OCI-LY7 (cell line): ENCODE data around the gene CPNE2. TPM values are rescaled to one million over a fixed set of nuclear protein-coding genes. Genes with fewer than 3 reads are reported as not detected.
A peak's percentile ranks its signal among the peaks of the same experiment; 100 is the strongest.

ENCODE experiments used
- BruUV-seq: library from RNA; stranded (reverse); fragments of 400-500 nt; replicated peaks from 2 replicates; lab custom pipeline; 2021; lab: Mats Ljungman, UMichigan
- CTCF ChIA-PET: fragments of 300-600 bp; sonication (Branson Sonifier 250); formaldehyde crosslinking; loops from one replicate; lab custom pipeline; 2022; ENCODE audit warnings: antibody characterized with exemption; ENCODE audit not compliant: unreplicated experiment; lab: Charles Lee
- POLR2A ChIA-PET: fragments of 300-600 bp; sonication (Branson Sonifier 250); formaldehyde crosslinking; loops from one replicate; lab custom pipeline; 2022; ENCODE audit warnings: antibody characterized with exemption; lab: Charles Lee
- DNase-seq: peaks from one replicate; pipeline ENCODE4 v3.0.0-alpha.2; 2015; ENCODE audit warnings: low spot score
- H2AFZ ChIP-seq: fragments of 200-600 bp; sonication (generic), shearing (Covaris generic); 2 replicates; pipeline ENCODE4 v1.6.1; 2014; ENCODE audit warnings: mild to moderate bottlenecking, antibody characterized with exemption, low read length, moderate library complexity
- H3K27ac ChIP-seq: fragments of 200-600 bp; sonication (generic); 2 replicates; pipeline ENCODE4 v1.5.1; 2014; ENCODE audit warnings: mixed run types, low read depth, mild to moderate bottlenecking, moderate library complexity, low read length, inconsistent platforms; ENCODE audit not compliant: poor library complexity, severe bottlenecking
- H3K36me3 ChIP-seq: fragments of 200-600 bp; sonication (generic); 2 replicates; pipeline ENCODE4 v1.6.1; 2014; ENCODE audit warnings: mild to moderate bottlenecking, antibody characterized with exemption, low read length, moderate library complexity, mixed read lengths; ENCODE audit not compliant: insufficient read depth
- H3K4me1 ChIP-seq: fragments of 200-600 bp; sonication (generic); 2 replicates; pipeline ENCODE4 v1.5.1; 2014; ENCODE audit warnings: mild to moderate bottlenecking, low read length; ENCODE audit not compliant: insufficient read depth, poor library complexity, severe bottlenecking
- H3K4me2 ChIP-seq: fragments of 200-600 bp; sonication (generic); 2 replicates; pipeline ENCODE4 v1.6.1; 2014; ENCODE audit warnings: mild to moderate bottlenecking, low read length
- H3K4me3 ChIP-seq: fragments of 200-600 bp; sonication (generic); 2 replicates; pipeline ENCODE4 v1.5.1; 2014; ENCODE audit warnings: mild to moderate bottlenecking, low read depth, low read length; ENCODE audit not compliant: poor library complexity, severe bottlenecking
- H3K79me2 ChIP-seq: fragments of 200-600 bp; sonication (generic); 2 replicates; pipeline ENCODE4 v1.6.1; 2016; ENCODE audit warnings: low read depth, mild to moderate bottlenecking, low read length, moderate library complexity, mixed read lengths; ENCODE audit not compliant: insufficient read depth
- H3K9me2 ChIP-seq: fragments of 200-600 bp; sonication (generic); 2 replicates; pipeline ENCODE4 v1.6.1; 2016; ENCODE audit warnings: mild to moderate bottlenecking, low read length, mixed read lengths; ENCODE audit not compliant: insufficient read depth
- H3K9me3 ChIP-seq: fragments of 200-600 bp; sonication (generic); 2 replicates; pipeline ENCODE4 v1.6.1; 2014; ENCODE audit warnings: mild to moderate bottlenecking, mixed run types, low read length, mixed read lengths
- H4K20me1 ChIP-seq: fragments of 200-600 bp; sonication (generic); 2 replicates; pipeline ENCODE4 v1.6.1; 2014; ENCODE audit warnings: mild to moderate bottlenecking, antibody characterized with exemption, low read length, moderate library complexity, mixed read lengths; ENCODE audit not compliant: insufficient read depth
- EZH2phosphoT487 ChIP-seq: fragments of 200-600 bp; sonication (generic); IDR thresholded peaks from 2 replicates; pipeline ENCODE4 v1.6.1; 2018; ENCODE audit warnings: low read depth, borderline replicate concordance, mild to moderate bottlenecking, mixed run types, antibody characterized with exemption, low read length, moderate library complexity, mixed read lengths
- intact Hi-C: fragments of 100-400 bp; cut with micrococcal nuclease; formaldehyde crosslinking; loops from one replicate; pipeline ENCODE4 v1.10.0; 2022; ENCODE audit not compliant: unreplicated experiment
- total RNA-seq, 2 experiments: library from RNA; depleted of rRNA in 1 of 2; stranded (reverse); fragments of >200 nt in 1 of 2; shearing (Covaris generic) in 1 of 2; gene quantifications; 2 replicates each; pipeline ENCODE4 v1.2.3, GENCODE V29; 2014 to 2022
- TF ChIP-seq, protein P1 (sequence below): fragments of 200-600 bp; sonication (generic); conservative IDR thresholded peaks from 2 replicates; pipeline ENCODE4 v1.5.1; 2014; ENCODE audit warnings: mild to moderate bottlenecking, antibody characterized with exemption, low read length, moderate library complexity, mixed read lengths

Gene CPNE2
- total RNA-seq, 2 experiments from 2014 or later: 14.4 to 44.7 TPM

DNA sequence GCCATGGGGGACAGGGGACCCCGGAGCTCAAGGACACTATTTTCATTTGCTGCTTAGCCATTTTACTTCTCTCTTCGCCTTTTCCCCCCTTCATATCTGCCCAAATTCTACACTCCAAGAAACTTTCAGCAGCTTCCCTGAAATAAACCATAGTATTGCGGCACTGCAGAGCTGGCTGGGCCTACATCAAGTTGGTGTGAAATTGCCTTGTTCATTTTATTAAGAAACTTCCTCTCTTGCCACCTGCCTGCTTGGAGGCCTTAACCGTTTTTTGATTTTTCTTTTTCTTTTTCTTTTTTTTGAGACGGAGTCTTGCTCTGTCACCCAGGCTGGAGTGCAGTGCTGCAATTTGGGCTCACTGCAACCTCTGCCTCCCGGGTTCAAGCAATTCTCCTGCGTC is 7.4 kb upstream of the CPNE2 start:
- ChIA-PET POLR2A (interaction anchor here (1.0 kb wide), 1 partner anchor 127 kb away, joined by 3 read pairs; no protein-coding TSS in a partner anchor), CTCF (interaction anchor here (1.3 kb wide), 1 partner anchor 22 kb away, joined by 4 read pairs; no protein-coding TSS in a partner anchor)
- H3K27ac ChIP-seq: peak overlapping the region; percentile 83

DNA sequence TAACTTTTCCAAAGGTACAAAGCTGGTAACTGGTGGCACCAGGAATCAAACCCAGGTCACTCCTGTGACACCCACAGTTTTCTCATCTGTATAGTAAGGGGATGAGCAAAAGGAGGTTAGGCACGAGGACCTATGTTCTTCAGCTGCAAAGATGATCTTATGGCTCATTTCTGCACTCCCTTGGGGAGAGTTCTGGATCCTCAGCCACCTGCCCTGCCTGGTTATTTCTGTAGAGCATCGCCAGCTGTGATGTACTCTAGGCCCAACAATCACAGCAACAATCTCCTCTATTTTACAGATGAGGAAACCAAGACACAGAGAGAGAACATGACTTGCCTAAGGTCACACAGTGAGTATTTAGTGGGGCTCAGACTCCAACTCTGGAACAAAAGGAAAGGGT is 5.4 kb upstream of the CPNE2 start:
- H3K79me2 ChIP-seq: no peaks in the 10 kb centered on the region
- intact Hi-C loops: no loop called here
- ChIA-PET POLR2A (interaction anchor here (0.6 to 1.0 kb wide), 4 partner anchors 10 to 120 kb away, joined by 3 to 5 read pairs (median 3); no protein-coding TSS in a partner anchor), CTCF (interaction anchor here (0.6 to 0.9 kb wide), 2 partner anchors 23 to 330 kb away, joined by 3 read pairs; no protein-coding TSS in a partner anchor)
- H3K9me2 ChIP-seq: no peaks in the 10 kb centered on the region
- H4K20me1 ChIP-seq: no peaks in the 10 kb centered on the region
- peak overlapping the region; percentile 36 for H3K4me2 ChIP-seq
- TF ChIP-seq, protein P1, sequence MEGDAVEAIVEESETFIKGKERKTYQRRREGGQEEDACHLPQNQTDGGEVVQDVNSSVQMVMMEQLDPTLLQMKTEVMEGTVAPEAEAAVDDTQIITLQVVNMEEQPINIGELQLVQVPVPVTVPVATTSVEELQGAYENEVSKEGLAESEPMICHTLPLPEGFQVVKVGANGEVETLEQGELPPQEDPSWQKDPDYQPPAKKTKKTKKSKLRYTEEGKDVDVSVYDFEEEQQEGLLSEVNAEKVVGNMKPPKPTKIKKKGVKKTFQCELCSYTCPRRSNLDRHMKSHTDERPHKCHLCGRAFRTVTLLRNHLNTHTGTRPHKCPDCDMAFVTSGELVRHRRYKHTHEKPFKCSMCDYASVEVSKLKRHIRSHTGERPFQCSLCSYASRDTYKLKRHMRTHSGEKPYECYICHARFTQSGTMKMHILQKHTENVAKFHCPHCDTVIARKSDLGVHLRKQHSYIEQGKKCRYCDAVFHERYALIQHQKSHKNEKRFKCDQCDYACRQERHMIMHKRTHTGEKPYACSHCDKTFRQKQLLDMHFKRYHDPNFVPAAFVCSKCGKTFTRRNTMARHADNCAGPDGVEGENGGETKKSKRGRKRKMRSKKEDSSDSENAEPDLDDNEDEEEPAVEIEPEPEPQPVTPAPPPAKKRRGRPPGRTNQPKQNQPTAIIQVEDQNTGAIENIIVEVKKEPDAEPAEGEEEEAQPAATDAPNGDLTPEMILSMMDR: no peak
- TF ChIP-seq EZH2phosphoT487: no peak
- peak overlapping the region; percentile 0; the same call in 1 of the 2 replicates for H2AFZ ChIP-seq
- no TSS peak for BruUV-seq
- H3K36me3 ChIP-seq: peaks cover 19% of the 10 kb centered on the region
- H3K27ac ChIP-seq: peak overlapping the region; percentile 83
- peaks cover 78% of the 10 kb centered on the region for H3K4me1 ChIP-seq
- peak; percentile 86 for DNase-seq
- no peaks in the 10 kb centered on the region for H3K9me3 ChIP-seq
- no peak overlapping the region for H3K4me3 ChIP-seq

More for the DNA sequence above, 7.4 kb upstream of the CPNE2 start:
- peak; percentile 57 for DNase-seq
- H3K4me1 ChIP-seq: peaks cover 64% of the 10 kb centered on the region
- no peaks in the 10 kb centered on the region for H4K20me1 ChIP-seq
- H2AFZ ChIP-seq: no peak overlapping the region; the same call in 1 of the 2 replicates
- no peaks in the 10 kb centered on the region for H3K9me2 ChIP-seq
- peaks cover 31% of the 10 kb centered on the region for H3K36me3 ChIP-seq
- H3K79me2 ChIP-seq: no peaks in the 10 kb centered on the region
- H3K4me3 ChIP-seq: no peak overlapping the region
- BruUV-seq: no TSS peak
- intact Hi-C loops: loop anchor here (1.0 to 2.0 kb wide), 4 partner anchors 83 to 332 kb away; no protein-coding TSS in a partner anchor
- no peaks in the 10 kb centered on the region for H3K9me3 ChIP-seq
- TF ChIP-seq, protein P1: no peak
- TF ChIP-seq EZH2phosphoT487: no peak
- H3K4me2 ChIP-seq: peak overlapping the region; percentile 38

DNA sequence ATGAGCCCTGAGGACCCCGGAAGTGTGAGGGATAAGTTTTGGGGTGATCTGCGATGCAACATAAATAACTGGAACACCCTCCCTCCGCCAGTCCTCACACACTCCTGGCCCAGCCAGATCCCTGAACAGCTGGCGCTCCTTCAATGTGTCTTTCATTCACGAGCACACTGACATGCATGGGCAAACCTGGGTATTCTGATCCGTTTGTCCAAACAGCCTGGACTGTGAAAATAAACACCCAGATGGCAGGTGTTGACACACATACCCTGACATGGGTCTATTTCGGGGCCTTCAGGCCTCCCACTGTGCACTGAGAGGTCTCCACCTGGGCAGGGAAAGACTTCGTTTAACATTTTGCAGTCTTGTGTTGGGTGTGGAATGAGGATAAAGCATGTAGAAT is 3.0 kb upstream of the CPNE2 start:
- Histone ChIP-seq H3K4me2 (peak overlapping the region; percentile 47), H4K20me1 (no peaks in the 10 kb centered on the region), H3K4me3 (no peak overlapping the region), H3K4me1 (peaks cover 85% of the 10 kb centered on the region), H3K9me2 (no peaks in the 10 kb centered on the region), H2AFZ (peak overlapping the region; percentile 16; the same call in 1 of the 2 replicates), H3K79me2 (no peaks in the 10 kb centered on the region), H3K9me3 (no peaks in the 10 kb centered on the region), H3K27ac (peak overlapping the region; percentile 82), H3K36me3 (no peaks in the 10 kb centered on the region)
- DNase-seq: peak; percentile 90
- intact Hi-C loops: no loop called here
- CTCF ChIA-PET: no interaction called here
- TF ChIP-seq, protein P1: no peak
- no peak for TF ChIP-seq EZH2phosphoT487
- POLR2A ChIA-PET: no interaction called here
- BruUV-seq: no TSS peak
